Measurements from ENCODE around the gene SUPT20HL2. TPM values are rescaled to one million over a fixed set of nuclear protein-coding genes. Genes with fewer than 3 reads are reported as not detected.
A peak's percentile ranks its signal among the peaks of the same experiment; 100 is the strongest.

SUPT20HL2 gene
- total RNA-seq, 1 experiment from 2014 or later, result not detected

- no peak overlapping the region for H4K91ac ChIP-seq (ENCODE audit: insufficient read length, low read depth, low read length)
- no peaks in the 10 kb centered on the region for H3K9me3 ChIP-seq (ENCODE audit: control insufficient read depth, low read depth, low read length)
- no peak overlapping the region for H2AK5ac ChIP-seq (ENCODE audit: insufficient read length, low read length)
- H3K4me3 Mint-ChIP-seq, result no peak overlapping the region
- H3K23me2 ChIP-seq (ENCODE audit: insufficient read length, low read depth, low read length, poor library complexity, severe bottlenecking), result no peaks in the 10 kb centered on the region
- no peak overlapping the region for H2BK5ac ChIP-seq (ENCODE audit: insufficient read length, low read length)
- H2BK15ac ChIP-seq (ENCODE audit: low read depth, low read length), result no peak overlapping the region
- no peak overlapping the region for H3K18ac ChIP-seq (ENCODE audit: insufficient read length, low read depth, low read length)
- H4K20me1 ChIP-seq (ENCODE audit: control insufficient read depth, insufficient read depth, insufficient read length), result no peaks in the 10 kb centered on the region
- no peaks in the 10 kb centered on the region for H3K79me1 ChIP-seq (ENCODE audit: insufficient read depth, low read depth, low read length, poor library complexity, severe bottlenecking)
- no peaks in the 10 kb centered on the region for H3K79me2 ChIP-seq (ENCODE audit: insufficient read depth, low read length)
- H2AFZ ChIP-seq (ENCODE audit: low read length), result no peak overlapping the region
- H3K9ac ChIP-seq (ENCODE audit: extremely low read depth, insufficient read length, low read length), result no peak overlapping the region
- no peaks in the 10 kb centered on the region for H3K36me3 Mint-ChIP-seq (ENCODE audit: insufficient read depth in 1 of 3, low read depth in 3 of 3)
- H3K56ac ChIP-seq (ENCODE audit: insufficient read length, low read depth, low read length), result no peak overlapping the region
- no peak for DNase-seq
- H3K4me1 ChIP-seq (ENCODE audit: insufficient read depth, low read length), result no peaks in the 10 kb centered on the region
- H3K14ac ChIP-seq (ENCODE audit: insufficient read depth, low read length), result no peak overlapping the region
- peaks cover 10 to 11% of the 10 kb centered on the region in 2 experiments for H3K4me1 Mint-ChIP-seq
- no peak overlapping the region for H3K4ac ChIP-seq (ENCODE audit: low read depth, low read length)
- no peak overlapping the region for H3T11ph ChIP-seq (ENCODE audit: low read length)
- no peak overlapping the region for H4K5ac ChIP-seq (ENCODE audit: insufficient read length, low read depth, low read length)
- H3K27ac ChIP-seq (ENCODE audit: insufficient read length, low read depth, low read length), result no peak overlapping the region
- H2BK12ac ChIP-seq (ENCODE audit: insufficient read length, low read depth, low read length), result no peak overlapping the region
- no peaks in the 10 kb centered on the region for H3K27me3 Mint-ChIP-seq (ENCODE audit: low read depth)
- no peak overlapping the region for H3K23ac ChIP-seq (ENCODE audit: insufficient read length, low read depth, low read length)
- H2BK20ac ChIP-seq (ENCODE audit: low read depth, low read length, poor library complexity, severe bottlenecking), result no peak overlapping the region
- no CpG with 5 or more reads among the region's 4 CpGs for WGBS (ENCODE audit: extremely low coverage, insufficient read length, low lambda C conversion rate)
- H3K9me3 Mint-ChIP-seq, result no peaks in the 10 kb centered on the region; a peak in 1 of 5 replicates
- no peak overlapping the region for H3K27ac Mint-ChIP-seq
- no peak overlapping the region for H3K4me2 ChIP-seq (ENCODE audit: insufficient read depth, insufficient read length, low read length)
- no peaks in the 10 kb centered on the region for H3K27me3 ChIP-seq (ENCODE audit: insufficient read depth, low read length)
- no peak overlapping the region for H4K8ac ChIP-seq (replicated peaks; ENCODE audit: insufficient read length, low read depth, low read length)
- TF ChIP-seq CTCF (conservative IDR thresholded peaks at IDR 0.05), result peak; percentile 38; the same call in 2 of the 3 replicates
- H2BK120ac ChIP-seq (ENCODE audit: low read depth, low read length, poor library complexity, severe bottlenecking), result no peak overlapping the region
These were observed 36.3 kb upstream of the SUPT20HL2 start for GRCh38 chrX:24350217-24350616.
